ENCODE results near the gene NEDD4.
"Not testable (repeated sequence)": the region's sequence is repeated elsewhere in the genome, so short reads cannot be mapped to it uniquely, and the experiment has no call there.

Gene NEDD4

DNA sequence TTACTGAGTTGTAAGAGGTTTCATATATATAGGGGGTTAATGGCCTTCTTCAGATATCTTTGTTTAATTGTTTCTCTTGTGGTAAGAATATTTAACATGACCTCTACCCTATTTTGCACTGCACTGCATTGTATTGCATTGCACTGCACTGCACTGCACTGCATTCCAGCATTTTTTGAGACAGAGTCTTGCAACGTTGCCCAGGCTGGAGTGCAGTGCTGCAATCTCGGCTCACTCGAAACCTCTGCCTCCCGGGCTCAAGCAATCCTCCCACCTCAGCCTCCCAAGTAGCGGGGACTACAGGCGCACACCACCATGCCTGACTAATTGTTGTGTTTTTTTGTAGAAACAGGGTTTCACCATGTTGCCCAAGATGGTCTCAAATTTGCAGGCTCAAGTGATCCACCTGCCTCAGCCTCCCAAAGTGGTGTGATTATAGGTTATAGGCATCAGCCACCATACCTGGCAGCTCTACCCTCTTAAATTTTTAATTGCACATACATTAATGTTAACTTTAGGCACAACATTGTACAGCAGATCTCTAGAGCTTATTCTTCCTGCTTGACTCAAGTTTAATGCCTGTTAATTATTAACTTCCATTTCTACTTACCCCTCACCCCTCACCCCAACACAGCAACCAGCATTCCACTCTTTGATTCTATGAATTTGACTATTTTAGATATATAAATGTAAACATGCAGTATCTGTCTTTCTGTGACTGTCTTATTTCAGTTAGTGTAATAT lies 38.4 kb downstream of the NEDD4 start:
- peak; percentile 8 for DNase-seq (ENCODE audit: low read depth)
- TF ChIP-seq, protein P1, sequence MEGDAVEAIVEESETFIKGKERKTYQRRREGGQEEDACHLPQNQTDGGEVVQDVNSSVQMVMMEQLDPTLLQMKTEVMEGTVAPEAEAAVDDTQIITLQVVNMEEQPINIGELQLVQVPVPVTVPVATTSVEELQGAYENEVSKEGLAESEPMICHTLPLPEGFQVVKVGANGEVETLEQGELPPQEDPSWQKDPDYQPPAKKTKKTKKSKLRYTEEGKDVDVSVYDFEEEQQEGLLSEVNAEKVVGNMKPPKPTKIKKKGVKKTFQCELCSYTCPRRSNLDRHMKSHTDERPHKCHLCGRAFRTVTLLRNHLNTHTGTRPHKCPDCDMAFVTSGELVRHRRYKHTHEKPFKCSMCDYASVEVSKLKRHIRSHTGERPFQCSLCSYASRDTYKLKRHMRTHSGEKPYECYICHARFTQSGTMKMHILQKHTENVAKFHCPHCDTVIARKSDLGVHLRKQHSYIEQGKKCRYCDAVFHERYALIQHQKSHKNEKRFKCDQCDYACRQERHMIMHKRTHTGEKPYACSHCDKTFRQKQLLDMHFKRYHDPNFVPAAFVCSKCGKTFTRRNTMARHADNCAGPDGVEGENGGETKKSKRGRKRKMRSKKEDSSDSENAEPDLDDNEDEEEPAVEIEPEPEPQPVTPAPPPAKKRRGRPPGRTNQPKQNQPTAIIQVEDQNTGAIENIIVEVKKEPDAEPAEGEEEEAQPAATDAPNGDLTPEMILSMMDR (IDR thresholded peaks at IDR 0.05; ENCODE audit: control insufficient read depth, extremely low read depth, insufficient read depth): no peak
- H3K4me3 ChIP-seq (ENCODE audit: low read depth, low read length): no peak overlapping the region

DNA sequence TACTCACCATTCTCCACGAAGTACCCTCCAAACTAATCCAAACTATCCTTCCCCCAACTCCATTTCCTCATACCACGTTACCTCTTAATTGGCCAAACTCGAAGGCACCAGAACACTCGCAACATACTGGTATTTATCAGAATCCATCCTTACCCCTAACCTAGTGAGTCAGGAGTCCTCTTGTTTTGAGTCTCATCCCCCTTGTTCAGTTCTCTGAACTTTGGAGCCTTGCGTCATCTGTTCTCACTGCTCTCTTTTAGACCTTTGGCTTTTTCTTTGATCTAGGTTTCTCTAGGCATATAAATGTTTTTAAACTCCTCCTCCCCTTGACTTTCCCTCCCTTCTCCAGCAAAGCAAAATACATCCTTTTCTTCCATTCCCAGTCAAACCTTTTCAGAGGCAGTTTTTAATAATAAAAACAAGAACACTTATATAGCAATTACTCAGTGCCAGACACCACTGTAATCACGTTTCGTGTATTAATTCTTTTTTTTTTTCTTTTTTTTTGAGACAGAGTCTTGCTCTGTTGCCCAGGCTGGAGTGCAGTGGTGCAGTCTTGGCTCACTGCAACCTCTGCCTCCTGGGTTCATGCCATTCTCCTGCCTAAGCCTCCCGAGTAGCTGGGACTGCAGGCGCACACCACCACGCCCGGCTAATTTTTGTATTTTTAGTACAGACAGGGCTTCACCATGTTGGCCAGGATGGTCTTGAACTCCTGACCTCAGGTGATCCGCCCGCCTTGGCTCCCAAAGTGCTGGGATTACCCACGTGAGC lies 40.7 kb downstream of the NEDD4 start:
- not testable (repeated sequence) for DNase-seq (ENCODE audit: low read depth); H3K4me3 ChIP-seq (ENCODE audit: low read depth, low read length)

DNA sequence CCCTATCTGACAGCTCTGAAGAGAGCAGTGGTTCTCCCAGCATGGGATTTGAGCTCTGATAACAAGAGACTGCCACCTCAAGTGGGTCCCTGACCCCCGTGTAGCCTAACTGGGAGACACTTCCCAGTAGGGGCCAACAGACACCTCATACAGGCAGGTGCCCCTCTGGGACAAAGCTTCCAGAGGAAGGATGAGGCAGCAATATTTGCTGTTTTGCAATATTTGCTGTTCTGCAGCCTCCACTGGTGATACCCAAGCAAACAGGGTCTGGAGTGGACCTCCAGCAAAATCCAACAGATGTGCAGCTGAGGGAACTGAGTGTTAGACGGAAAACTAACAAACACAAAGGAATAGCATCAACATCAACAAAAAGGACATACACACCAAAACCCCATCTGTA lies 48.8 kb downstream of the NEDD4 start:
- DNase-seq (ENCODE audit: low read depth); H3K4me3 ChIP-seq (ENCODE audit: low read depth, low read length): not testable (repeated sequence)

DNA sequence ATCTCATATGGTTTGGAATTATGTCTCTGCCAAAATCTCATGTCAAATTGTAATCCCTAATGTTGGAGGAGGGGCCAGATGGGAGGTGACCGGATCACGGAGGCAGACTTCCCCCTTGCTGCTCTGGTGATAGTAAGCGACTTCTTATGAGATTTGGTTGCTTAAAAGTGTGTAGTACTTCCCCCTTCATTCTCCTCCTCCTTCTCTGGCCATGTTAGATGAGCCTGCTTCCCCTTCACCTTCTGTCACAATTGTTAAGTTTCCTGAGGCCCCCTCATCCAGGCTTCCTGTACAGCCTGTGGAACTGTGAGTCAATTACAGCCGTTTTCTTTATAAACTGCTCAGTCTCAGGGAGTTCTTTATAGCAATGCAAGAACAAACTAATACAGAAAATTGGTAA lies 51.1 kb downstream of the NEDD4 start:
- TF ChIP-seq, protein P1 (IDR thresholded peaks at IDR 0.05; ENCODE audit: control insufficient read depth, extremely low read depth, insufficient read depth): no peak
- no peak overlapping the region for H3K4me3 ChIP-seq (ENCODE audit: low read depth, low read length)
- DNase-seq (ENCODE audit: low read depth): no peak

DNA sequence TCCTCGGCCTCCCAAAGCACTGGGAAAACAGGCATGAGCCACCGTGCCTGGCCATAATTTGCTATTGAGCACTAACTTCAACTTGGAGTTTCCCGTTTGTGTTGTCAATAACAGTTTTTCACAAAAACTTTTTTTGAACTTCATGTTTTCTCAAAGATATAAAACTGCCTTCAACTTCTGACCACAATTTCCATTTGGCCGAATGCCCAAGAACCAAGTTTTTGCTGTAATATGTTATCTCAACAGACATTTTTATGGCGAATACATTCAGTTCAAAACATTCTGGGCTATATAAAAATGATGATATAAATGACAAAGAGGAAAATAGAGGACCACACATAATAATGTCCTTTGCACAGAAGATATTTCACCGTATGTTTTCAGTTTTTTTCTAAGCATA lies 56.4 kb downstream of the NEDD4 start:
- no peak overlapping the region for H3K4me3 ChIP-seq (ENCODE audit: low read depth, low read length)
- no peak for DNase-seq (ENCODE audit: low read depth)
- TF ChIP-seq, protein P1 (IDR thresholded peaks at IDR 0.05; ENCODE audit: control insufficient read depth, extremely low read depth, insufficient read depth): no peak

DNA sequence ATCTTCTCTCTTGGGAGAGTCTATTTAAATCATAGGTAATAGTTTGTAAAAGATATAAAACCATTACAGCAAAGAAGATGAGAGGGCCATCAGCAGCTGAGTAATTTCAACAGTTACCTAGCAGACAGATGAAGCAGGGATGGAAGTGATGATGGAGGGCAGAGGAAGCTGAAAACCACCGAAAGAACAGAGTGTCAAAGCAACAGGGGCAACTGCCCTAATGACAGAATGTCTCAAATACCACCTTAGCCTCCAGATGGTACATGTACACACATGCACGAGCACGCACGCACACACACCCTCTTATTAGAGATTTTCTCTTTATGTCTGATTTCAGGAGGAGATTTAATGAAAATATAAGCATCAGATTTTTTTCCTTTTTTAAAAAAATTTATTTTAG lies 64.5 kb downstream of the NEDD4 start:
- H3K4me3 ChIP-seq (ENCODE audit: low read depth, low read length): no peak overlapping the region
- no peak for DNase-seq (ENCODE audit: low read depth)
- TF ChIP-seq, protein P1 (IDR thresholded peaks at IDR 0.05; ENCODE audit: control insufficient read depth, extremely low read depth, insufficient read depth): no peak

DNA sequence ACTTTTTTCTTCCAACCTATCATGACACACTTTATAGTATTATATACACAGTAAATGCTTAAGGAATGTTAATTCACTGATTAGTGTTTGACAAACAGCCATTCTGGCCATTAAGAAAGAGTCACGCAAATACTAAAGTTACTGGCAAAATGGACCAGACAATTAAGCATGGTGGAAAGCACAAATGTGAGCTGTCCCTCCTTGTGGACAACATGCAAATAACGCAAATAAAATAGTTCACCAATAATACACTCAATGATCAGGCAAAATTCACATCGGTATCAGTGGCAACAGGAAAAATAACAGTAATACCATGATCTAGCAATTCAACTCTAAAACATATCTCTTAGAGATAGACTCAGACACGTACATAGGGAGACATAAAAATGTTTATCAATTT lies 71.7 kb downstream of the NEDD4 start:
- no peak overlapping the region for H3K4me3 ChIP-seq (ENCODE audit: low read depth, low read length)
- no peak for DNase-seq (ENCODE audit: low read depth)
- TF ChIP-seq, protein P1 (IDR thresholded peaks at IDR 0.05; ENCODE audit: control insufficient read depth, extremely low read depth, insufficient read depth): no peak

DNA sequence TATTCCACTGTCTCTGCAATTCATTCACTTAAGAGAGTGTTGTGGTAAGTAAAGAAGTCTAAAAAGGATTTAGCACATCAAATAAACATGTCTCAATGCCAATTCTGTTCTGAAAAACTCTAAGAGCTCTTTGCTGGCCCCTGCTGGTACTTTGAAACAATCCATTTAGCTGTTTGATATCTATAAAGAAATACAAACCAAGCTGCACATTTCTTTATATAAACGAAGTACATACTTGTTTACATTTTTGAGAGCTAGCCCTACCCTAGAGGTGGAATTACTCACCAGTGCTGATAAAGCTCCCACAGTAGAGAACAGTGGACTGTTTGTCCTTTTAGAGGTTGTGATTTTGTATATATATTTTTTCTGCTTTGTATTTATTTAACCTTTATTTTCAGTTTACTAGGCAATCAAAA lies 75.5 kb downstream of the NEDD4 start:
- peak; percentile 83 for DNase-seq (ENCODE audit: low read depth)
- no peak overlapping the region for H3K4me3 ChIP-seq (ENCODE audit: low read depth, low read length)
- TF ChIP-seq, protein P1 (IDR thresholded peaks at IDR 0.05; ENCODE audit: control insufficient read depth, extremely low read depth, insufficient read depth): peak; percentile 54

Data from LNCaP clone FGC (cell line).